GM19328 (cell line): ENCODE data around the gene CEP72.

Source experiments
- ATAC-seq: cut with Tn5 transposase; IDR thresholded peaks from one replicate; pipeline ENCODE4 v1.9.1; 2021; ENCODE audit warnings: mild to moderate bottlenecking, moderate library complexity; ENCODE audit not compliant: unreplicated experiment

CEP72 gene

DNA sequence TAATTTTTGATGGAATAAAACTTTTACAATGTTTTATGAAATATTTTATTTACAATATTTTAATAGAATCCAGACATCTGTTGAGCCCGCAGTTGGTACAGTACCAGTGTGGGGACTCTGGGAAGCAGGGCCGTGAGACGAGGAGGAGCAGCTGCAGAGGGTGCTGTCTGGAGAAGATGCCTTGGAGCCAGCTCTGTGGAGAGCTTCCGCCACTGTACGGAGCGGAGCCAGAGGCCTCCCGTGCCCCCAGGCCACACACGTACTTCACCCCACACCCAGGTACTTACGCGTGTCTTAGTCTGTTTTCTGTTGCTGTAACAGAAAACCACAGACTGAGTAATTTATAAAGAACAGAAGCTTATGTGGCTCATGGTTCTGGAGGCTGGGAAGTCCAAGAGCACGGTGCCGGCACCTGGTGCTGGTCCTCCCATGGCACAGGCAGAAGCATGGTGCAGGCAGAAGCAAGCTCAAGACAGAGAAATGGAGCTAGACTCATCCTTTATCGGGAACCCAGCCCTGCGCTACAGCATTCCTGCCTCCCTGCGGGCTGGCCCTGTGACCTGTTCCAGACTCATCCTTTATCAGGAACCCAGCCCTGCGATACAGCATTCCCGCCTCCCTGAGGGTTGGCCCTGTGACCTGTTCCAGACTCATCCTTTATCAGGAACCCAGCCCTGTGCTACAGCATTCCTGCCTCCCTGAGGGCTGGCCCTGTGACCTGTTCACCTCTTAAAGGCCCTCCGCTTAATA is 23.3 kb downstream of the CEP72 start:
- ATAC-seq, result no peak

DNA sequence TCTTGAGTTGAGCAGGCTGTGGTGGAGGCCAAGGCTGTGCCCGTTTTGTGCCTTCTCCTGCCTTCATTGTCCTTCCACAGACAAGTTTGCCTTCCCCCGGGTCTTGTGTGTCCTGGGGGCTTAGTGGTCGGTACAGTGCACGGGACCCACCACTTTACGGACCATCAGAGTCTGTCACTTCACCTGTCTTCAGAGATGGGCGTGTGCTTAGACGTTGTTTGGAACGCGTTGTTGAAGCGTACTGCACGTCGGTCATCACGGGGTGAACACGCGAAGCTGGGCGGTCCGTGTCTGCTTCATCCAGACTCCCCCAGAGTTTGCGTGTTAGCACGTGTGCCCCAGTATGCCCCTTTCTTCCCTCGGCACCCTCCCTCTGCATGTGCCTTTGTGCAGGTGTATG is 24.8 kb downstream of the CEP72 start:
- ATAC-seq, result no peak

DNA sequence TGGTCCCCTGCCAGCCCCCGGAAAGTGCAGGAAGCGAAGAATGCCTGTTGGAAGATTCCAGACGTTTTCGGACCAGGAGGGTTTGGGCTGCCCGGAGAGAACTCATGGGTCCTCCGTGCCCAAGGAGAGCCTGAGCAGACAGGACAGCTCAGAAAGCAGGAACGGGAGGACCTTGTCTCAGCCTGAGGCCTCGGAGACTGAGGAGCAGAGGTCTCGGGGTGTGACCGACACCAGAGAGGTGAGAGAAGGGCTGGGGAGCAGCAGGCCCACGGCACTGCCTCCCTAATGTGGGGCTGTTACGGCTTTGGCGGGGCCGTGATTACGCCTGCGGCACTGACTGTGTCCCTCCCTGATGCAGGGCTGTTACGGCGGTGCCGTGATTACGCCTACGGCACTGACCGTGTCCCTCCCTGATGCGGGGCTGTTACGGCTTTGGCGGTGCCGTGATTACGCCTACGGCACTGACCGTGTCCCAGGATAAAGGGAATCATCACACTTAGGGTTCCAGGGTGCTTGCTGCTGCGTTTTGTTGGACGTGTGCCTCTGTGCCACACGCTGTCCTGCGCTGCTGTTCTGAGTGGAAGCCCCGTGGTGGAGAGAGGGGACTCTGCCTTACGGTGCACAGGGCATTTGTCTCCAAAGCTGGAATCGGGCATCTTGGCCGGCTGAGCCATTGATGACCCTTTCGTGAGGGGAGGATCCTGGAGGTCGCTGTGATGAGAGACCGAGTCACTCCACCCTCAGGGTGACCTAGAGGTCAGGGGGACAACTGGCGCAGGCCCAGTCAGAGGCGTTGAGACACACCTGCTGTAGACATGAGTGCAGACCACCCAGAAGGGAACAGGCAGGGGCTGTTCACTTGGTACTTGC is 25.7 kb downstream of the CEP72 start:
- no peak for ATAC-seq

DNA sequence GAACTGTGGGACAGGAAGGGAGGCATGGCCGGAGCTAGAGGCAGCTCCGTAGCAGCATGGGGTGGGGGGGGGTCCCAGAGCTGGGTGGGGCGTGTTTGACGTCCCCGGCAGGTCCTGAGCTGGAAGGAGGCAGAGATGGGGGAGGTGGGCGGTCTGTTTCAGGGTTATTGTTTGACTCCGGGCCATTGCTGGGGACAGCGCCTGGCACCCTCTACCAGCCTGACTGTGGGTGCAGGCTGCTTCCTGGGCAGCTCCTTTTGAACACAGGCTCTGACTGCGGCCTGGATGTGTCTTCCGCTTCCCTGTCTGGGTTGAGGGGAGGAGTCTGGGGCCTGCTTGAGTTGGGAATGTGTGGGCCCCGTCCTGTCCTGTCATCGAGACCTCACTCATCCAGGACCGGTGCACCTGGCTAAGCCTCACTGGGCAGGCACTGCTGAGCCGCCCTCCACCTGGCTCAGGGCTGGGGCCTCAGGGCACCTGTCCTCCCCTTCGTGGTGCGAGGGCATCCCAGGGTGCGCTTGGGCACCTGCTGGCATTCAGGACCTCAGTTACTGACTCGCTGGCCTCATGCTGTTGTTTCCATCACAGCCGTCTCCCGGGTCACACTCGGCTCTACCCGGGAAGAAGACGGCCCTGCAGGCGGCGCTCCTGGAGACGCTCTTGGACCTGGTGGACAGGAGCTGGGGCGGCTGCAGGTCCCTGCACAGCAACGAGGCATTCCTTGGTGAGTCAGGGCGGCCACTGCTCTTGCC is 26.5 kb downstream of the CEP72 start:
- ATAC-seq, result no peak

DNA sequence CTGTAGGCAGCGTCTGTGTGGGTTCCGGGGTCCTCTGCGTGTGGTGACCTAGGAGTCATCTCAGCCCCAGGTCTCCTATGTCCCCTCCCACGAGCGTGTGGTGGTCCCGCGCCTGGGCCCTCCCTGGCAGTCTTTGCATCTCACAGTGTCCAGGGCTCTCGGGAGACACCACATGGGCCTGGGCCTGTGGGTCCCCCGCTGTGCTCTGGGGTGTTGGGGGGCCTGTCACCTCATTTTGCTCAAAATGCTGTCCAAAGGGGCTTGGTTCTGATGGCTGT is 27.1 kb downstream of the CEP72 start:
- no peak for ATAC-seq

DNA sequence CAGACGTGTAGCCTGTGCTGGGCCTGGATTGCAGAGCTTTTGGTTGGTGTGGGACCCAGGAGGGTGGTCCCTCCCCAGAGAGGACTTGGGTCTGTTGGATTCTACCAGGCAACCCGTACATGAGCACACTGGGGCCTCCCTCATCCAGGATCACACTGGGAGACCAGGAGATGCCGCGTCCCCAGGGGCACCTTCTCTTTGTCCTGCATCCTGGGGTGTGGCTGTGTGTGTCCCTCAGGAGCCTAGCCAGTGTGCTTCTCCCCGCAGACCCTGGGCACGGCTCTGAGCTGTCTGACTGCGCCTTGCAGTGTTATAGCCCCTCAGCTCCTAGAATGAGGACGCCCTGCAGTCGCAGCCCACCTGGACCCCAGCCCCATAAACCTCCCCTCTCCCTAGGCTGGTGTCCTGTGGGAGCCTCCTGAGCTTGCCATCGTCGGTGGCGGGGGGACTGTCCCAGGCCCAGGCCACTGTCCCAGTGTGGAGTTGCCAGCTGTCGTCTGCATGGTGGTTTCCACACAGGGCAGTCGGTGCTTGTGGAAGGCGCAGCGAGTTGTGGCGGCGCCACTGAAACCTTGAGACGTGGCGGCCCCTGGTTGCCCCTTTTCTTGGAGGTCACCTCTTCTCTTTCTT is 27.6 kb downstream of the CEP72 start:
- no peak for ATAC-seq

DNA sequence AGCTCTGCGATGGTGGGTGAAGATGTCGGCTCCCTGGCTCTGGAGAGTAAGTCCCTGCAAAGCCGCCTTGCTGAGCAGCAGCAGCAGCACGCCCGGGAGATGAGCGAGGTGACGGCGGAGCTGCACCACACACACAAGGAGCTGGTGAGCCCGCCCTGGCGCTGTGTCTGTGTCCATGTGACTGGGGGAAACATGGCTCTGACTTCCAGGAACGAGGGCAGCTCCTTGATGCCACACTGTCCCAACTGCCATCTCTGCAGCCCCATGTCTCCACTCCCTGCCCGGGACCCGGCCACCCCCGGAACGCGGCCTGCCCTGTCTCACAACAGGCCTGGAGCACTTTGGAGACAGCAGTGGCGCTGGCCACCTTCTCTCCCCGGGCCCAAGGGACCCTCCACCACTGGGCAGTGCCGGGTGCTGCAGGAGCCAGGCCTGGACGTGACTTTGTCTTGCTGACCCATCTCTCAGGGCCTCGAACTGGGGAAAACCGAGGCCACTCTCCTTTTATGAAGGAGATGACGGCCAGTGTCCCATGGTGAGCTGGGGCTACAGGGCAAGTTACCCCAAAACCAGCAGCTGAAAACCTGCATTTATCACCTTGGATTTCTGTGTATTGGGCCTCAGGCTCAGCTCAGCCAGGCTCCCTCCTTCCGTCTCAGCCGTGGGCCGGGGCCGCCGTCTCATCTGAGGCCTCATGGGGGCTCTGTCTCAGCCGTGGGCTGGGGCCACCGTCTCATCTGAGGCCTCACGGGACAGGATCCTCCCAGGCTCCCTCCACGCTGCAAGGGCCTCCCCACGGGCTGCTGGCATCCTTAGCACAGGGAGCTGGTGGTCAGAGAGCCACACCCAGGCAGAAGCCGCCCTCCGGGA is 28.6 kb downstream of the CEP72 start:
- ATAC-seq, result no peak

DNA sequence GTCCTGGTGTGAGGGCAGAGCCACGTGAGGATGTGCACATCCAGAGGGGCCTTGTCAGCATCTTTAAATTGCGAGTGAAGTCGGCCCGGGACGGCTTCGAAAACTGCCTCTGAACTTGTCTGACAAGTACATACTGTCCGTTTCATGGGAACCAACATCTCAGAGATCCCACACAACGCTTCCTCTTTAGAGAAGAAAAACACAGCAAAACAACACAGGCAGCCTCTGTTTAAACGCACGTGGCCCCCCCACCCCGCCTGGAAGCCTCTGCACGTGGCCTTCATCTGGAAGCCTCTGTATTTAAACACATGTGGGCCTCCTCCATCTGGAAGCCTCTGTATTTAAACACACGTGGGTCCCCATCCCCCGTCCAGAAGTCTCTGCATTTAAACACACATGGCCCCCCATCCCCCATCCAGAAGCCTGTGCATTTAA is 29.2 kb downstream of the CEP72 start:
- no peak for ATAC-seq

DNA sequence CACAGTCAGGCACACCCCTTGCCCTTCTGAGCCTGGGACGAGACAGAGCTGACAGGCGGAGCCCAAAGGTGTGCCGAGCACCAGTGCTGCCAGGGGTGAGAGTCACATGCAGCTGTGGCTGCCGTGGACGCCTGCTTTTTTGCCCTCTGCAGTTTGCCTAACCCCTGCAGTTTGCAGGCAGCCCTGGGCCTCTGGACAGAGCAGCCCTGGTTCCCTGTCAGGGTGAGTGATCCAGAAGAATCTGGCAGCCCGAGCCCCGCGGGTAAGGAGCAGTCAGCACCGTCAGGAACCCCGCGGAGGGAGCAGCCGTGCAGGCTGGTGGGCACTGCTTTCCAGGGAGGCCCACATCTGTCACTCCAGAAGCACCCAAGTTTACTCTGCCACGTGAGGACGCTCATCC is 30.3 kb downstream of the CEP72 start:
- no peak for ATAC-seq

DNA sequence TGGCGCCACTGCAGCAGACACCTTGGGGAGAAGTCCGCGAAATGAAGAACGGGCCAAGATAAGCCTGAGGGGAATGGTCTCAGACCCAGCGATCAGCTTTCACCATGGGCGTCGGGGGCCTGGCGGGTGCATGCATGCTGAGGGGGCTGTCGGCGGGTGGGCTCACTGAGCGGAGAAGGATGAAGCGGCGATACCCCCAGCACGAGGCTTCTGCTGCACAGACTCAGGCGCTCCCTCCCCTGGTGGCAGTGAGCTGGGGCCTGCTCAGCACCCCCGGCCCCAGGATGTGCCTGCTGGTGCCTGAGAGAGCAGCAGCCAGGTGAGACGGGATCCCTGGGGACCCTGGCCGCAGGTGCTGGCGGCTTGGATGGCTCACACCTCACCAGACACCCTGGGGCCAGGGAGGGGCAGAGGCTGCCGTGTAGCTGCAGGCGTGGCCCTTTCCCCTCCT is 31.2 kb downstream of the CEP72 start:
- no peak for ATAC-seq

DNA sequence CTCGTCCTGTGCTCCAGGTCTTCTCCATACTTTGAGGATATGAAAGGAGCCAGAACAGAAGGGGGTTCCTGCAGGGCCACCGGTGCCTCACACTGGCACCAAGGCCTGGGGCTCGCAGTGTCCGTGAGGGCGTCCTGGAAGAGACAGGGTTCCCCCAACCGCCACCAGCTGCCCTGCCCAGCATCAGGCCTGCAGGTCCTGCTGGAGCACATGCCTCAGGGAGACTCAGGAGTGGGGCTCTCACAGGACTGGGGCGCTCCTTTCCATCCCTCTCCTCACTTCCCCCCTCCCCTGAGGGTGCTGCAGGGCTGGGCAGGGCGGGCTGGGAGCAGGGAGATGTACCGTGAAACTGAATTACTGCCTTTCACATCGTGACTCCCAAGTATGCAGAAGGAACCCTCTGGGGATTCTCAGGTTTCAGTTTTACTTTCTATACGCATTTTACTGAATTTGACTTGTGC is 31.7 kb downstream of the CEP72 start:
- ATAC-seq, result no peak

DNA sequence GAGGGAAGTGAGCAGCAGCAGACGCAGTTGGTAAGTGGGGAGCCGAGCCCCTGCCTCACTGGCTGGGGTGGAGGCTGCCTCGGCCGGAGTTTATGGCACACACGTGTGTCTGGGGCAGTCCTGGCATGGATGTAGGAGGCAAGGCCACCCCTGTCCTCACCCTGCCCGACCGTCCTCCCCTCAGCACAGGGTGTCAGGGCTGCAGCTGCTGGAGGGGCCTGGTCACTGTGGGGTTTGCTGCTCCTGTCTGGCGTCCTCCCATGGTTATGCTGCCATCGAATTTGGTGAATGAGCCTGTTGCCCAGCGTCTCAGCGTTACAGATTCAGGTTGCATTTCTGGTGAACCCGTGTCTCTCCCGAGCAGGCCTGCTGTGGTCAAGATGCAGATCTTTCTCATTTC is 32.4 kb downstream of the CEP72 start:
- no peak for ATAC-seq

DNA sequence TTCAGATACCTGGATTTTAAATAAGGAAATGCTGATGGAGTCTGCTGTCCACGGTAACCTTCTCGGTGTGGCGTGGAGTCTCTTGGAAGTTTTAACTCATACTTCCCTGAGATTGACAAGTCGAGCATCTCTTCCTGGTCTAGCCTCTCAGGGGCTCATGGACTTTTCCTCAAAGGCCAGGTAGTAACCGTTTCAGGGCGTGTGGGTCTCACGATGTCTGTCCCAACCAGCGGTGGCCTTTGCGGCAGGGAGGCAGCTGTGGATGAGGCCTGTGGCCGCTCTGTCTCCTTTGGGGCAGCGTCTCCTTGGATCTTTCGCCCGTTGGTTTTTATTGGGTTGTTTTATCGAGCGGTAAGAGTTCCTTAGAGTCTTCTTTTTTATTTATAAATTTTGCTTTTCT is 32.8 kb downstream of the CEP72 start:
- no peak for ATAC-seq

DNA sequence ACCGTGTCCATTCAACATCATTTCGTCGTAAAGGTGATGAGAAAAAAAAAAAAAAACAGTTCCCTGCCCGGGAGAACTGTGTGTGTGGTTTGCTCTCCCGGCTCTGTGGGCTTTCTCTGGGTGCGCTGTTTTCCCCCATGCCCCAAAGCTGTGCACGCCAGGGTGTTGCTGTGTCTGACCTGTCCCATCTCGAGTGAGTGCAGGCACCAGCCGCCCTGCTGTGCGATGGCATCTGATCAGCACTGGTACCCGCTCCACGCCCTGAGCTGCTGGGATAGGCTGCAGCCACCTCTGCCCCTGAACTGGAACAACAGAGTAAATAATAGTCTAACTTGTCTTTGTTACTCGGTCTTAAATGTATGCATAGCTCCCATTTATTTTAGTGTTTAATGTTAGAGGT is 33.3 kb downstream of the CEP72 start:
- ATAC-seq, result no peak

DNA sequence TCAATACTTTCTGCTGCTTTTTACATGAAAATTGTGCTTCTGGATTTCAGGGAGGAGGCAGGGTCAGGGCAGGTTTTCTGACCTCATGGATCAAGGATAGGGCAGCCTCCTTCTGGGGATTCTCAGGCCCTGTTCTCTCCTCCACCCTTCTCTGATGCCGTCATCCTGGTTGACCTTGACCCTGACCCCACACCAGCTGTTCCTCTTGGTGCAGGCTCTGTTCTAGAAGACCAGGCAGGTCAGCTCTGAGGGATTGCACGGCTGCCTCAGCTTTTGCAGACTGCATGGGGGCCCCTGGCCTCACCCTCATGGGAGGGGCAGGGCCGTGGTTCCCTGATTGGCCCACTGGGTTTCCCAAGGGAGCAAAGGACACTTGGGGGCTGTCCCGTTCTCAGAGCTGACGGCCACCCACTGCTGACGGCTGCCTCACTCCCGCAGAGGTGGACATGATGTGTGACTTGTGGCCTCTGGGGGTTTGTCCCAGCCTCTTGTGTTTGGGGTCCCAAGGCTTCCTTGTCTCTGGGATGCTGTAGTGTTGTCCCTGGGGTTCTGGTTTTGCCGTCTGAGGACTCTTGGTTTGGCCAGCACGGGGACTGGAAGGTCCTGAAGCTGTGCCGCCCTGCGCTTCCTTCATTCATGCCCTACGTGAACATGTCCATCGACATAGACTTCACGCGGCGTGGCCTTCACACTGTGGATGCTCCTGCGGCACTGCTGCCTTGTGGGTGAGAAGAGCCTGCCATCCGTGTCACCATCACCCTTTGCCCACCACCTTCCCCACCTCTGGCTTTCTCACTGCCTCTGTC is 34.5 kb downstream of the CEP72 start:
- ATAC-seq, result no peak

DNA sequence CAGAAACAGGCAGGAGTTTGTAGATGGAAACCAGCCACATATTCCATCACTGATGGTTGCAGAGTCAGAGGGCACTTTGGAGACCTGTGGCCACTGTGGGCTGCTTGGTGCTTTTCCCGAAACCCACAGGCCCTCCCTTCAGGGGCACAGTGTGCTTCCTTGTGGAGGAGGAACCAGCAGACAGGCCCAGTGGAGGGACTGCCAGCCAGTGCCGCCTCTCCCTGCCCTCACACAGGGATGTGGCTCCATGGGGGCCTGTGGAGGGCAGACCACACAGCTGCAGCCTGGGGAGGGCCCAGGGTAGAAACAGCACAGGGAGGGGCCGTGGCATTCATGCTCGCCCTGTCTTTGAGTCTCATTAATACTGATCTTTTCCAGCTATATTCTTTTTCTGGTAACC is 35.2 kb downstream of the CEP72 start:
- no peak for ATAC-seq

DNA sequence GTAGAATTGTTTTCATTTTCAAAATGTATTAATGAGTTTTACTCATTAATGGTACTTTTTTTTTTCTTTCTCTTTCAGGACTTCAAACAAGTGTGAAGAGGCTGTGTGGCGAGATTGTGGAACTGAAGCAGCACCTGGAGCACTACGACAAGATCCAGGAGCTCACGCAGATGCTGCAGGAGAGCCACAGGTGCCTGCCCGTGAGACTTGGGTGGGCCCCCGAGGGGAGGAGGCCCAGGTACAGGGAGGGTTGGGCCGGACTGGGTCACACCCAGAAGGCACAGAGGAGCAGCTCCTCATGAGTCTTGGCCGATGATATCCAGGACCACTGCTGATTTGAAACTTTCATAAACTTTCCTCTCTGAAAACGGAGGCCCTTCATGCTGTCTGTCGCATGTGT is 35.6 kb downstream of the CEP72 start:
- no peak for ATAC-seq

DNA sequence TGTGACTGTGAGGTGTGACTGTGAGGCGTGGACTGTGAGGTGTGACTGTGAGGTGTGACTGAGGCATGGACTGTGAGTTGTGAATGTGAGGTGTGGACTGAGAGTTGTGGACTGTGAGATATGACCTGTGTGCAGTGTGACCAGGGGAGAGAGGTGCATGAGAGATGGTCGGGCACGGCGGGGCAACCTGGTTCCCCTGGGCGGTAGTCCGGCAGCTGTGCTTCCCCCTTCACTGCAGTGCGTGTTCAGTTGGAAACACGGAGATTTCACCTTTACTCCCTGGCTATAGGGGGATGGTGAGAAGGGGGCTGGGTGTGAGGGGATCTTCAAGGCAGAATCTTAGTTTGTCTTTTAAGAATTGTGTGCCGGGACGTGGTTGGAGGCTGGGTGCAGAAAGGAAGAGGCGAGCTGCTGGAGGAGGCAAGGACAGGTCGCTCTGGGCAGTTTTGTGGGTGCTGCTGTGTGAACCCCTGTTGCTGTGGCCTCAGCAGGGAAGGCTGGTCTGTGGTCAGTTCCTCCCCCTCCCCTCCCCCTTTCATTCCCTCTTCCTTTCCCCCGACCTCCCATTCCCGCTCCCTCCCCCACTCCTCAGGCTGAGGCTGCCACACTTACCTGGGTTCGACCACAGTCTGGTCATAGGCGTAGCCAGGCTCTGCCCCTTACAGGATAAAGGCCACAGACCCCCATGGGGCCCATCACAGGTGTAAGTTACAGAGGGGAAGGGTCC is 39.3 kb downstream of the CEP72 start:
- ATAC-seq, result no peak

DNA sequence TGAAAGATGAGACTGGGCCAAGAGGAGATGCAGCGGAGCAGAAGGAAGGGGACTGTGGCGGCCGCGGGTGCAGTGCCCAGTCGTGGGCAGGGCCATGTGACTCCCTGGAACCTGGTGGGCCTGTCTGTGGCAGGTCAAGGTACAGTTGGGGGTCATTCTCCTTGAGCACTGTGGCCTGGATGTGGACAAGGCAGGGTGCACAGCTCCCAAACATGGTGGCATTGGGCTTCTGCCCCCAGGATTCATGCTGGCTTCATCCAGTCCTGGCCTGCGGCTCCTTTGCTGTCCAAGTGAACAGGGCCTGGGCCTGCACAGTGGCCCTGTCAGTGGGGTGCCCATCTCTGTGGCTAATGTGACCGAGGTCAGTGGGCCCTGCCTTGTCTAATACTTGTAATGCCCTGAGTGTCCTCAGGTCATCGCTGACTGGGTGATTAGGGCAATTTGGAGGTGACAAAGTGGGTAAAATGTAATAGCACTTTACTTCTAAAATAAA is 39.9 kb downstream of the CEP72 start:
- no peak for ATAC-seq
